Measurements from ENCODE around the gene ZNF790. TPM values are rescaled to one million over a fixed set of nuclear protein-coding genes. Genes with fewer than 3 reads are reported as not detected.

Gene ZNF790
- 10.7 and 11.3 TPM in 2 replicates for total RNA-seq

GRCh38 chr19:36837906-36838783, at the start of gene ZNF790:
Gene ZNF790, minus strand, starts transcription at chr19:36838387. Its CDS starts 12,768 bp downstream, at chr19:36825619.

DNA sequence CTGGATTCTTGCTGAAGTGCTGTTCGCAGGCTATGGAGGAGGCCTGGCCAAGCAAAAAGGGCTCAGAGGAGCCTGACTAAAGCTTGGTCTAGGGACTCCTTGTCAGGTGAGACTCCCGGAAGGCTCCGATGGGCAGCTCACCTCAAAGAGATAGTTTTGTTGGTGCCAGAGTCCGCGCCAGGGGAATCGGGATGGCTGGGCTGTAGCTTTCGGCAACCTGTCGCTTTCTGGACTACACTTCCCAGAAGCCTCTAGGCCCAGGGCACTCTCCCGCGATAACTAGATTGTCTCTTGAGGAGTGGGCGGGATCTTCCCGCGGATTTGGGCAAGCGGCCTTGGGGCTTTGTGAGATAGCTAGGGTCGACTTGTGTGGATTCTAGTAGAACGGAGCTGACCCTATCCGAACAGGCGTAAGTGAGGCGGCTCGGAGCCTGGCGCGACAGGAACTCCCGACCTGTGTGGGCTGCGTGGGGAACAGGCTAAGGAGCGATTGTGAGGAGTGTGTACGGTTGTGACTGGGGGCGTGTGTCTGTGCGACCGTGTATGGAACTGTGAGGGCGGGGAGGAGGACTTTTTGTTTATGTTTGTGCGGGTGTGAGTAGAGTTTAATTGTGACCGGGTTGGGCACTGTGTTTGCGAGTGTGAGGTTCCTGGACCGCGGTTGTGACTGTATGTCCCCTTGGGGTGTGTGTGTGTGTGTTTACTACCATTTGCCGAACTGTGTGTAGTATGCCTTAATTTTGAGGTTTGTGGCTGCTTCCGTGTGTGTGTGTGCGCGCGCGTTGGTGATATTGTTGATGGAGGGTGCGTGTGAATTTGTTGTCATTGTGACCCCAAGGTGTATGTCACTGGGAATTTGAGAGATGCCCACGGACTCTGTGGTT, 12.6 kb upstream of the ZNF790 start, which contains the start of gene ZNF345:
ZNF345 (plus strand) TSS at position 318 of the 884 bp plus-strand sequence. CDS start 25,955 bp downstream, outside the sequence.

GRCh38 chr19:36772311-36773222, 65.6 kb downstream of the ZNF790 start, which contains the start of gene ZNF850:
Gene ZNF850, minus strand, starts transcription at chr19:36772807. Its CDS starts 10,201 bp downstream, at chr19:36762606.

Small RNA genes lying within 50 kb of the gene (small RNA-seq; reads per million reads assigned to genes)
- gene RF00019: not detected

Other genes with a start within 250 kb of the ZNF790 start
- gene ZNF382, start 233.1 kb downstream of the ZNF790 start, total RNA-seq: 7.7 and 13.5 TPM in 2 replicates
- gene ZNF461, start 171.6 kb downstream of the ZNF790 start, total RNA-seq: 12.9 and 17.2 TPM in 2 replicates
- 8.2 and 11.7 TPM in 2 replicates for gene ZNF567, start 150.8 kb downstream of the ZNF790 start, total RNA-seq
- 1.6 and 3.8 TPM in 2 replicates for gene ZNF850, start 65.6 kb downstream of the ZNF790 start, total RNA-seq
- gene ZNF345, start 12.5 kb upstream of the ZNF790 start, total RNA-seq: 3.5 and 5.0 TPM in 2 replicates
- 5.6 and 6.1 TPM in 2 replicates for gene ZNF829, start 77.9 kb upstream of the ZNF790 start, total RNA-seq
- gene ZNF568, start 77.9 kb upstream of the ZNF790 start, total RNA-seq: 15.1 and 16.5 TPM in 2 replicates
- 9.9 and 10.5 TPM in 2 replicates for gene ZNF420, start 240.0 kb upstream of the ZNF790 start, total RNA-seq

Measured in articular chondrocyte of knee joint (primary cell).